ENCODE results near the gene OR4Q2. TPM values are rescaled to one million over a fixed set of nuclear protein-coding genes. Genes with fewer than 3 reads are reported as not detected.
"Not testable (repeated sequence)": the region's sequence is repeated elsewhere in the genome, so short reads cannot be mapped to it uniquely, and the experiment has no call there.

OR4Q2 gene
- not detected in 2 replicates for total RNA-seq

- no peak for DNase-seq (ENCODE audit: low read depth, low spot score)
These were observed at the start of gene OR4Q2 for GRCh38 chr14:20001863-20002262. TSS of gene OR4Q2 (plus strand) at chr14:20002163.

- DNase-seq (ENCODE audit: low read depth, low spot score) = not testable (repeated sequence)
These were observed 32.2 kb upstream of the OR4Q2 start for GRCh38 chr14:19969735-19970134.

- DNase-seq (ENCODE audit: low read depth, low spot score) = no peak
These were observed 27.1 kb upstream of the OR4Q2 start for GRCh38 chr14:19974844-19975243.

GRCh38 chr14:19975291-19975690 lies 26.7 kb upstream of the OR4Q2 start, which contains the start of gene OR4K15:
TSS of gene OR4K15 (plus strand) at chr14:19975591. CDS start at chr14:19975591, 0 bp downstream.
- no peak for DNase-seq (ENCODE audit: low read depth, low spot score)

GRCh38 chr14:19993438-19993837 lies 8.5 kb upstream of the OR4Q2 start:
- DNase-seq (ENCODE audit: low read depth, low spot score) = no peak

GRCh38 chr14:20002319-20002718 lies 356 bp downstream of the OR4Q2 start:
- no peak for DNase-seq (ENCODE audit: low read depth, low spot score)

- no peak for DNase-seq (ENCODE audit: low read depth, low spot score)
These were observed 6.2 kb downstream of the OR4Q2 start for GRCh38 chr14:20008156-20008555.

GRCh38 chr14:20019257-20019865 lies 17.4 kb downstream of the OR4Q2 start, which contains the start of gene OR4K14:
TSS of gene OR4K14 (minus strand) at chr14:20019307. CDS start at chr14:20015193, 4,114 bp downstream.
- DNase-seq (ENCODE audit: low read depth, low spot score) = no peak

- DNase-seq (ENCODE audit: low read depth, low spot score) = no peak
These were observed 29.1 kb downstream of the OR4Q2 start for GRCh38 chr14:20031058-20031457.

GRCh38 chr14:20035449-20035848 lies 33.5 kb downstream of the OR4Q2 start:
- DNase-seq (ENCODE audit: low read depth, low spot score) = no peak

GRCh38 chr14:20035938-20036337 lies 34.0 kb downstream of the OR4Q2 start, which contains the start of gene OR4K13:
TSS of gene OR4K13 (minus strand) at chr14:20036038. CDS start at chr14:20034758, 1,280 bp downstream.
- DNase-seq (ENCODE audit: low read depth, low spot score) = no peak

- no peak for DNase-seq (ENCODE audit: low read depth, low spot score)
These were observed 42.3 kb downstream of the OR4Q2 start for GRCh38 chr14:20044243-20044642.

- DNase-seq (ENCODE audit: low read depth, low spot score) = no peak
These were observed 46.2 kb downstream of the OR4Q2 start for GRCh38 chr14:20048202-20048601.

Other genes with a start within 250 kb of the OR4Q2 start
- gene OR4M1, start 228.7 kb upstream of the OR4Q2 start, total RNA-seq = not detected in 2 replicates
- gene OR4N2, start 198.4 kb upstream of the OR4Q2 start, total RNA-seq = not detected in 2 replicates
- gene OR4K2, start 127.0 kb upstream of the OR4Q2 start, total RNA-seq = not detected in 2 replicates
- not detected in 2 replicates for gene OR4K5, start 81.6 kb upstream of the OR4Q2 start, total RNA-seq
- gene OR4K1, start 71.2 kb upstream of the OR4Q2 start, total RNA-seq = not detected in 2 replicates
- gene OR4K15, start 26.6 kb upstream of the OR4Q2 start, total RNA-seq = not detected in 2 replicates
- not detected in 2 replicates for gene OR4K14, start 17.1 kb downstream of the OR4Q2 start, total RNA-seq
- gene OR4K13, start 33.9 kb downstream of the OR4Q2 start, total RNA-seq = not detected in 2 replicates
- gene OR4L1, start 57.9 kb downstream of the OR4Q2 start, total RNA-seq = not detected in 2 replicates
- not detected in 2 replicates for gene OR4K17, start 108.6 kb downstream of the OR4Q2 start, total RNA-seq
- not detected in 2 replicates for gene OR4N5, start 136.7 kb downstream of the OR4Q2 start, total RNA-seq
- not detected in 2 replicates for gene OR11G2, start 188.7 kb downstream of the OR4Q2 start, total RNA-seq
- not detected in 2 replicates for gene OR11H6, start 221.5 kb downstream of the OR4Q2 start, total RNA-seq
- not detected in 2 replicates for gene OR11H7, start 226.8 kb downstream of the OR4Q2 start, total RNA-seq
- not detected in 2 replicates for gene OR11H4, start 237.1 kb downstream of the OR4Q2 start, total RNA-seq

All from pulmonary artery endothelial cell (primary cell).